Mesenteric fat pad (tissue), 1 donor: ENCODE measurements around the gene MRPL32. TPM values are rescaled to one million over a fixed set of nuclear protein-coding genes. Genes with fewer than 3 reads are reported as not detected.
A peak's percentile ranks its signal among the peaks of the same experiment; 100 is the strongest.
"Not testable (repeated sequence)": the region's sequence is repeated elsewhere in the genome, so short reads cannot be mapped to it uniquely, and the experiment has no call there.

Experiments
- DNase-seq: peaks from one replicate; pipeline ENCODE4 v3.0.0-alpha.2; 2020; ENCODE audit warnings: low spot score
- long read RNA-seq: library from polyadenylated mRNA; unstranded; transcript quantifications from one replicate; pipeline ENCODE4 v2.0.0, GENCODE V29; 2020
- total RNA-seq: library from RNA; stranded (reverse); fragmentation: NEBNext Ultra II Directional; extraction: Animal tissue kit (Norgen Biotek cat#: 25700); gene quantifications from one replicate; pipeline ENCODE4 v1.2.1, GENCODE V29; 2021
- donor health status: DM: yes; HTN: yes; CAD: no.

MRPL32 gene
- 55.1 TPM for total RNA-seq
- long read RNA-seq, transcript MRPL32-201 (3 exons, 1,035 nt) = major isoform, 31 of 32 reads
- long read RNA-seq, partial matches to known transcripts = 1 of 32 reads
- long read RNA-seq, other reads (novel, unspliced or antisense) = 0 of 32 reads

GRCh38 chr7:42931834-42932651, at the start of gene MRPL32, which contains the start of gene PSMA2:
Gene MRPL32 (plus strand): TSS chr7:42932376. CDS start chr7:42932387, 11 bp downstream.
Gene PSMA2 (minus strand): TSS chr7:42932174. CDS start chr7:42932158, 16 bp downstream.
- DNase-seq = peak; percentile 96

DNA sequence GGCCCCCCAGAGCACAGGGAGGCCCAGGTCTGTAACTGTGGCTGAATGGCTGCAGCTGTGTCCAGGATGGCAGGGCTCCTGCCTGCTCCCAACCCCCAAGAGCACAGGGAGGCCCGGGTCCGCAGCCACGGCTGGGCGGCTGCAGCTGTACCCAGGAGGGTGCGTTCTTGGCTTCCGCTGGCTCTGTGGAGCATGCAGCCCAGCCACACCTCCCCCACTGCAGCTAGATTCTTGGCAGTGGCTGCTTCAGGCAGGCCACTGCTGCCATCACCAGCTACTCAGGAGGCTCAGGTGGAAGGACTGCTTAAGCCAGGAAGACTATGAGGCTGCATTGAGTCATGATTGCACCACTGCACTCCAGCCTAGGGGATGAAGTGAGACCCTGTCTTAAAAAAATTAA, 48.2 kb upstream of the MRPL32 start:
- DNase-seq = no peak

- DNase-seq = not testable (repeated sequence)
Measured at GRCh38 chr7:42885183-42885582, 47.0 kb upstream of the MRPL32 start.

- no peak for DNase-seq
Measured at GRCh38 chr7:42886129-42886528, 46.0 kb upstream of the MRPL32 start.

- no peak for DNase-seq
Measured at GRCh38 chr7:42886893-42887505, 45.2 kb upstream of the MRPL32 start.

DNA sequence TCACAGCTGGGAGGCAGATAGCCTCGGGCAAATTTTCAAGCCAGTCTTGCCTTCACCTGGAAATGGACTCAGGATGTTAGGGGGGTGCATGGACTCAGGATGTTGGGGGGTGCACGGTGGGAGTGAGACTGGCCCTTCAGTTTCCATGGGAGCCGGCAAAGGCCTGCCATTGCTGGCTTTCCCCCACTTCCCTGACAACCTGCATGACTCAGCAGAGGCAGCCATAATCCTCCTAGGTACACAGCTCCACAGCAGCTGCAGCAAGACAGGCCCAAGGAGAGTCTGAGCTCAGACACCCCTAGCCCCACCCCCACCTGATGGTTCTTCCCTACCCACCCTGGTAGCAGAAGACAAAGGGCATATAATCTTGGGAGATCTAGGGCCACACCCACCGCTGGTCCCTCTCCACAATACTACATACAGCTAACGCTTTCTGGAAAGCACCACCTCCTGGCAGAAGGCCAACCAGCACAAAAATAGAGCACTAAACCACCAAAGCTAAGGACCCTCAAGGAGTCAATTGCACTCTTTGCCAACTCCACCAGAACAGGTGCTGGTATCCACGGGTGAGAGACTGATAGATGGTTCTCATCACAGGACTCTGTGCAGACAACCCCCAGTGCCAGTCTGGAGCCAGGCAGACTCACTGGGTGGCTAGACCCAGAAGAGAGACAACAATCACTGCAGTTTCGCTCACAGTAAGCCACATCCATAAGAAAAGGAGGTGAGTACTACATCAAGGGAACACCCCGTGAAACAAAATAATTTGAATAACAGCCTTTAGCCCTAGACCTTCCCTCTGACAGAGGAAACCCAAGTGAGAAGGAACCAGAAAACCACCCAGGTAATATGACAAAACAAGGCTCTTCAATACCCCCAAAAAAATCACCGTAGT, 38.6 kb upstream of the MRPL32 start:
- no peak for DNase-seq

GRCh38 chr7:42900842-42901241, 31.3 kb upstream of the MRPL32 start:
- DNase-seq = no peak

DNA sequence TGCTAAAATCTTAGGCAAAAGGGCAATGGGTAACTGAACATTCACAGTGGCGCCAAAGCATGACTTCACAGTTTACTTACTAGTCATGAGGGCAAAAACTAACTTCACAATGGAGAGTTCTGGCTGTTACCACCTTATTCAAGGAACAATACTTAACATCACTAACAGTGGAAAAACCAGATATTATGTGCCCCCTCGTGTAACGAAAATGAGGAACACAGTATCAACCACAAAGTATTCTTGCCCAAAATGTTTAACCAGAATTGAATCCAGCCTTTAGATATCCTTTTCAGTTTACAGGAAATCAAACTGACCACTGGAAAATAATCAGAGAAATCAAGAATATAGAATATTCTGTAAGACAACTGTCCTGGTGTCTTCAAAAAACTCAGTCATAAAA, 29.8 kb upstream of the MRPL32 start:
- DNase-seq = no peak

DNA sequence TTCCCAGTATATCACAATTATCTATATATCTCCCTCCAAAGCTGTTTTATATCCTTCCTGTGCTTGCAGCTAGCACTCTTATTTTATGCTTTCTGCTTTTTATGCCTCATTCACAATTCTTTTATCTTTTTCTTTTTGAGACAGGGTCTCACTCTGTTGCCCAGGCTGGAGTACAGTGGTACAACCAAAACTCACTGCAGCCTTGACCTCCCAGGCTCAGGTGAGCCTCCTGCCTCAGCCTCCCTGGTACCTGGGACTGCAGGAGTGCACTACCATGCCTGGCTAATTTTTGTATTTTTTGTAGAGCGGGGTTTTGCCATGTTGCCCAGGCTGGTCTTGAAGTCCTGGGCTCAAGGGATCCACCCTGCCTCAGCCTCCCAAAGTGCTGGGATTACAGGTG, 26.0 kb upstream of the MRPL32 start:
- no peak for DNase-seq

DNA sequence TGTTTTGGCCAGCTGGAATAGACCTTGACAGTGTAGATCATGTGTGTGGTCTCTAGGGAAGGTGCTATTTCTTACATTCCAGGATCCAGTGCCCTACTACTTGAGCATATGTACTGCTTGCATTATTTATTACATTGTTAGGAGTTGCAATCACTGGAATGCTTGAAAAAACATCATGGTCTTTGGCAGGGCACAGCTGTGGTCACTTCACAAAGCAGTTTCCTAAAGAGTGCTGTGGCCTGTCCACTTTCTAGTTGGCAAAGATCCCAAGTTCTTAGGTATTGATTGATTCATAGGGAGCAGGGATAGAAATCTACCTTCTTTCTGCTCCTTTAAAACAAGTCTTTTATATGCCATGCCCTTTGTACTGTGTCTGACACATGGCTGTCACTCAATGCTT, 24.9 kb upstream of the MRPL32 start:
- no peak for DNase-seq

DNA sequence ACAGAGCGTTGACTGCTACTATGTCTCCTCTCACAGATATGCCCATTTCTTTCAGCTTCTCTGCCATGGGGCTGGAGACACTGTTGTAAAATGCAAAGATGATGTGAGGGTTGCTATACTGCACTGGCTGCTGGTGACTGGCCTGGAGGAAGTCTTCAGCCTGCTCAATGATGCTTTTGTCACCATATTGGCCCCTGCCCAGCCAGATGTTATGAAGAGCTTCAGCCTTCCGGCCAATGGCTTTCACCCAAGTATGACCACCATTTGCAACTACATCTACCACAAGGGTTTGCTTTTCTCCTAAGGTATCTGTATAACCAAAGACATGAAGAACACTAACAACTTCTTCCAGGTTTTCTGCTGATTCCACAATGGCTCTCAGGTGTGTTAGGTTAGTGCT, 21.9 kb upstream of the MRPL32 start:
- no peak for DNase-seq

DNA sequence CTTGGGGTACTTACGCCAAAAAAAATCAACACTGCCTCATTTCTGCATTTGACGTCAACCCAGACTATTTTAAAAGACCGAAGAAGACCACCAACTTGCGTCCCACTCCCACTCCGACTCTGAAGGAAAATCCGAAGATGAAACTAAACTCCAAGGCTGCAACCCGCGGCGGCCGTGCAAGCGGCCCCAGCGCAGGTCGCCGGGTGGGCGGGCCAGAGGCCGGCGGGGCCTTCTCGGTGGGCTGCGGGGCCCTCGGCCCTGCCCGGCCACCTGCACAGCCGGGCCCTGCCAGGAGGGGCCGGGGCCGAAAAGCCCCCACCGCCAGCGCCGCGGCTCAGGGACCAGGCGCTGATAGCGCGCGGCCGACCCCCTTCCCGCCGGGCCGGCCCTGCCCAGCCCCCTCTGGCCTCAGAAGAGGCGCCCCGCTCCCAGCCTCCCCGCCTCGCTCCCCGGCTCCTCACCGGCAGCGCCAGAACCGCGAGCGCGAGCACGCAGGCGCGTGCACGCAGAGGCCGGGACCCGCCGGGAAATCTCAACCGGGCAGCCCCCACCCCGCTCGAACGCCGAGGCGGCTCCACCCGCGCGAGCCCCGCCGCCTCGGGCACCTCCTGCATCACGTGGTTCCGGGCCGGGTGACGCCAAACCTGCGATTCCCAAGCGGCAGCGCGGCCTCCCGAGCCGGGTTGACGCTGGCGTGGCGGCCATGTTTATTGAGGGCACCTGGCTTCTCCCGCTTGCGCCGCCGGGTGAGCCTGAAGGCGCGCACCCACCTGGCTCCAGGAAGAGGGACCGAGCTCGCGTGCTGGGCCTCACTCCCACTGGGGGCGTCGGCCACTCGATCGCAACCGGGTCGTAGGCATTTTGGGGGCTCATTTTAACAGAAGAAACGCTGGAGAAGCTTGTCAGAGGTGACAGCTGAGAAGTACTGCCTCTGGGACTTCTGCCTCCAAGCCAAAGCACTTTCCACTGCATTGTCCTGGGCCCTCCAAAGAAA, 20.4 kb upstream of the MRPL32 start, which contains the start of gene C7orf25:
Gene C7orf25, minus strand, starts transcription at position 617 of the 994 bp plus-strand sequence. CDS start 1,170 bp downstream, outside the sequence.
- peak; percentile 99 for DNase-seq

DNA sequence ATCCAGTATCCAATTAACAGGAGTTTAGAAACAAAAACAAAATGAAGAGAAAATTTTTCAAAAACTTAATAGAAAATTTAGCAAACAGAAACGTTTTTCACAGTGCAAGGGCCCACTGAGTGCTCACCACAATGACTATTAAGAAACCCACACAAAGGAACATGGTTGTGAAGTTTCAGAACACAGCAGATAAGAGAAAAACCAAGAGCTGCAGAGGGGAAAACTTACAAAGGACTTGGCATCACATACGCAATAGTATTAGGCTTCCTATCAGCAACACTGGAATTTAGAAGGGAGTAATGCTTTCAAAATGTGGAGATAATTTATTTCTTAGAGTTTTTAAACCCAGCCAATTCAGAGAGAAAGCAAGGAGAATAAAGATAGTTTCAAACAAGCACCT, 18.6 kb upstream of the MRPL32 start:
- DNase-seq = no peak

GRCh38 chr7:42914009-42914408, 18.2 kb upstream of the MRPL32 start:
- no peak for DNase-seq

DNA sequence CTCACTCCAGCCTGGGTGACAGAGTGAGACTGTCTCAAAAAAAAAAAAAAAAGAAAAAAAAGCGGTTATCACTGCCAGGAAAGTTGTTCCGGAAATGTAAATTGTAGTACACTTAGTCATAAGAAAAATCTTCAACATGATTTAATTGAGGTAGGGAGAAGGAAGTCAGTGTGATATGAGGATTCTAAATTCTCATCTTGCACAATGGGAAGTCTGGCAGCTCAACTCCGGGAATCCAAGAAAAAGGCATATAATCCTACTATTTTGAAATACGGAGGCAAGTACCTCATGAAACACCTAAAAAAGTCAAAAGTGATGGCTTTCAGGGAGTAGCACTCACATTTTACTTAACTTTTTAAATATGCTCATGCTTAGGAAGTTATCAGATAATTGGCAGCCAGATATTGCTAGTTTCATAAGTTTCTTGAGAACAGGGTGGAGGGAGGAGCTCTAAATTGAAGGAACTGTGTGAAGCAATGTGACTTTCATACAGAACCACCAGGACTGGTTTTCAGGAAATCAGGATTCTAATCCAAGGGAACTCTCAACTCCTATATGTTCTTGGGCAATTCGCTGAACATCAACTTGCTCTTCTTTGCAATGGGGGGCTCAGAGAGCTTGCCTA, 17.6 kb upstream of the MRPL32 start:
- no peak for DNase-seq

DNA sequence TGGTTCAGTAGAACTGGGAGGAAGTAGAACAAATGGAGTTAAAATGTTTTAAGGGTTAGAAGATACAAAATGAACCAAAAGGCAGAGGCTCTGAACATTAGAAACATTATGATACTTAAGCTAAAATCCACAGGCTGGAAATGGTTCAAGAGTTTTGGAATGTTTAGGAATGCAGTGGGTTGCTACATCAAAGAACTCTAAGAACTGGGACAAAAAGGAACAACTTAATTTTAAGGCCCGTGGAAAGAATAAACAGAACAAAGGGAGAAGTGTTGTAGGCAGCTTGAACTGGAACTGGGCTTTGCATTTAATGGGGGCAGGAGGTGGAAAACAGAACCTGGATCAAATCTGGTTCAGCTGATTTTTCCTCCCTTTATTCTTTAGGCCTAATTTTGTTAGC, 16.8 kb upstream of the MRPL32 start:
- no peak for DNase-seq

DNA sequence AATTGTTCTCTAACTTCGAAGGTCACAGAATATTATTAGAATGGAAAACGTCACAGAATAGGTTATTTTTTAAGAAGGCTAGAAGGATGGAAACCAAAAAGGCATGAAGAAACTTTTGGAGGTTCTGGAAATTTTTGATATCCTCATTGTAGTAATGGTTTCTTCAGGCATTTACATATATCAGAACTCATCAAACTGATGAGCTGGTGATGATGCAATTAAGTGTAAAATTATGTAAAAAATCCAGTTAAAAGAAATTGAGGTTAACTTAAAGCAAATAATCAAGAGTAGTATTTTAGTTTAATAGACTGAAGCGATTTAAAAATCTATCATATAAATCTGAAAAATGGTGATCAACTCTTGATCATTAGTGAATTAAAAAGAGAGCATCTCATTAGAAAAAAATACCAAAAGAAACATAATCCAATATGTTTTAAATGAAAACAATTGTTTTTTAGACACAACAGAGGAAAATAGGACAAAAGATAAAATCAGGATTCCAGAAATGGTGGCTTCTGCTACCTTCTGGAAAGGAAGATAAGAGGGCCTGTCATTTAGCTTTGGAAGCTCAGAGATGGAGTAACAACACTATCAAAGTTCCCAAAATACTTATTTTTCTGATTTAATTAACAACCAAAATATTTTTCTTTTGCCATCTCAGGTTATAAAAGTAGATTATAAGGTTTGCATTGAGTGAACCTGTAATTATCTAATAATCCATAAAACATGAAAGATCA, 10.0 kb upstream of the MRPL32 start:
- no peak for DNase-seq

DNA sequence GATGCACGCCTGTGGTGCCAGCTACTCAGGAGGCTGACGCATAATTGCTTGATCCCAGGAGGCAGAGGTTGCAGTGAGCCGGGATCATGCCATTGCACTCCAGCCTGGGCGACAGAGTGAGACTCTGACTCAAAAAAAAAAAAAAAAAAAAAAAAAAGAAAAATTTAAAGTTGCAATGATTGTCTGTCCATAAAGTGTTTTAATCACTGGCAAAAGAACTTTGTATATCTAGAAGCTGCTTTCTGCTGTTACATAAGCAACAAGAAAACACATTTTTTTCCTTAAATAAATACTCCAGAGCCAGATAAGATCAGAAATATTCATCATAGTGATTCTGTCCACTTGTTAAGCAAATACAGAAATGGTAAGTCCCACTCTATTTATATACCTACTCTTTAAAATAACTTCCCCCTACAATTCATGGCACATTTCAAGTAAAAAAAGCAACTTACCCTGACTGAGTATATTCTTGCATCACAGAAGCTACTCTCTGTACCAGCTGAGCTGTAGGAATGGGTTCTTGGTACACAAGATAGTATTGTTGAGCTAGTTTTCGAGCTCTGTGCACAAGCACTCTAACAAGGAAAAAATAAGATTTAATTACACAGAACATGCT, 7.8 kb upstream of the MRPL32 start:
- DNase-seq = no peak
